ENCODE measurements around the gene OR4A47.
"Not testable (repeated sequence)": the region's sequence is repeated elsewhere in the genome, so short reads cannot be mapped to it uniquely, and the experiment has no call there.

- TF ChIP-seq CTCF (optimal IDR thresholded peaks at IDR 0.05 in 1 of 3, IDR thresholded peaks at IDR 0.05 in 1 of 3, conservative IDR thresholded peaks at IDR 0.05 in 1 of 3; ENCODE audit: extremely low read depth in 1 of 3, insufficient read depth in 2 of 3, low read length in 3 of 3); EZH2 (IDR thresholded peaks at IDR 0.05; ENCODE audit: low read length): not testable (repeated sequence)
These were observed at the start of gene OR4A47 for GRCh38 chr11:48488493-48488892.

Data from keratinocyte (primary cell).